ENCODE results near the gene DRICH1.
"Not testable (repeated sequence)": the region's sequence is repeated elsewhere in the genome, so short reads cannot be mapped to it uniquely, and the experiment has no call there.

The DRICH1 gene

GRCh38 chr22:23597576-23598268 lies 34.4 kb downstream of the DRICH1 start:
- not testable (repeated sequence) for DNase-seq

- DNase-seq: not testable (repeated sequence)
These were observed 36.2 kb downstream of the DRICH1 start for GRCh38 chr22:23595904-23596303.

GRCh38 chr22:23591846-23592245 lies 40.3 kb downstream of the DRICH1 start:
- DNase-seq: no peak

DNA sequence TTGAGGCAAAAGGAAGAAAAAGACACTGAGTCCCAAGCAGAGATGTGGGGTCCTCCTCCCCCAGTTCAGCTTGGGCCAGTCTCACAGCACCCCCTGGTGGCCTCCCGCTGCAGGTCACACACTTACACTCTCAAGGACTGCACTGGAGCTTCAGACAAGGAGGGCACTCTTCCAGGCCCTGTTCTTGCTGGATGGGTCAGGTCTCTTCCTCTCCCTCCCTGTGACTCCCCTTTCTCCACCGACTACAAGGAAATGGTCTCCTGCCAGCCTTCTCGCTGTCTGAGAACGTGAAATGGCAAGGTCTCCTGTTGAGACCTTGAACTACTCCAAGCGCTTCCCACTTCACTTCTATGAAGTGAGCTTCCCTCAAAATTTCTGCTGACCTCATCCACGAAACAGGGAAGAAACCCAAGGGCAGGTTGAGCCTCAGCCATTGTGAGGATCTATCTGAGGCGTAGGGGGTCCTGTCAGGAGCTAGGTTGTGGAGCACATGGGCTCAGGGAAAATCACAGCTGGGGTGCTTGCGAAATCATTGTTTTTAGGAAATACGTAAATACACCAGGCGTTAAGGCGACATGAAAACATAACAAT lies 40.8 kb downstream of the DRICH1 start:
- DNase-seq: peak; percentile 28

- DNase-seq: no peak
These were observed 48.3 kb downstream of the DRICH1 start for GRCh38 chr22:23583836-23584235.

DNA sequence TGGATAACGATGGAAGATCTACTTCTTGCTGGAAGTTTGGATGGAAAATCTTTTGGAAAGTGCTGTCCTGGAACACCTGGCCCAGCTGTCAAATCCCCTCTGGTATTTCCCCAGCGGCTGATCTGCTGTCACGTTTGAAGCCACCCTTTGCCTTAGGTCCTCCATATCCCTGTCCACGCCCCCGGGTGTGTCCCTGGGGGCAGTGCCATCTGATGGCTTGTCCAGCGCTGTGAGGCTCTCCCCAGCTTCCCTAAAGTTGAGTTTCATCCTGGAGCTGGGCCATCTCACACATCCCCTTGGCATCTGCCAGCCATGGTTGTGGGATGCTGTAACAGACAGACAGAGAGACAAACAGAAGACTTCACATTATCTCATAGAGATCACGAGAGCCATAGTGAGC lies 49.0 kb downstream of the DRICH1 start:
- DNase-seq: no peak

DNA sequence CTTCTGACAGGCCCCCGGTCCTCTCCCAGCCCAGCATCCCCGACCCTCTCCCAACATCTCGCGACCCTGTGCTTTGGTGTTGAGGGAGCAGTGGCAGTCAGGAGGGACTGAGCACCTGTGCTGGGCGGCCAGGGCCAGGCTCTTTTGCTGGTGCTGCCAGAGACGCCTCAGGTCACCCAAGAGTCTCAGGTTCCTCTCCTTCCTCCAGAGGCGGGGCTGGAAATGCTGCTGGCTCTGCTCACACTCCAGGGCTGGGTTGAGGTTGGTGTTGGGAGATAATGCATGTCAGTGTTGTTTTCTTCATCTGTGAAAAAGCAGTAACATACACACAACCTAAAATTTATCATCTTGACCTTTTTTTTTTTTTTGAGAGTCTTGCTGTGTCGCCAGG lies 50.9 kb downstream of the DRICH1 start:
- DNase-seq: no peak

- no peak for DNase-seq
These were observed 51.4 kb downstream of the DRICH1 start for GRCh38 chr22:23580576-23581259.

DNA sequence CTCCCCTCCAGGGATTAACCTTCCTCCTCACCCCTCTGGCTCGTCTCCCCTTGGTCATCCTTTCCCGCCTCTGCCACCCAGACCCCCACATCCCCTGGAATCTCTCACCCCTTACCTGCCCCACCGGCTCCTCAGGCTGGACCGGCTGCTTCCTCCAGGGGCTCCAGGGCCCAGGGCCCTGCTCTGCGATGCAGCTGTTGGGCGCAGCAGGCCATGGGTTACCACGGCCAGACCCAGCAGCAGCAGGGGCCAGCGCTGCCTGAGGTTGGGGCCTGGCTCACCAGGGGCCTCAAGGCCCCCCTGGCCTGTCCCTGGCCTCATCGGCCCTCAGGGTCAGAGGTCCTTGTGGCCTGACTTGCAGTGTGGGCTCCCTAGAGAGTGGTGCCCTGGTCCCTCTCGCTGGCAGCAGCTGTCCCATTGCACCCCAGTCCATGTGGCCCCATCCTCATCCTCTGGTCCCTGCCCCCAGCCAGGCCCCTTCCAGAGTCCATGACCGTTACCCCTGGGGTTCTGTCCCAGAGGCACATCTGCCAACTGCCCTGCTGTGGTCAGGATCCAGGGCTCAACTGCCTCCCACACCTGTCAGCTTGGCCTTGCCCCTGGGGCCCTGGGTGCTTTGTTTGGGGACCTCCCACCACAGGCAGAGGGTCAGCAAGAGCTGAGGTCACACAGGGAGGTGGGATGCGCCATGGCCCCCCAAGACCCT lies 52.1 kb downstream of the DRICH1 start, which contains the start of gene IGLL1:
TSS of gene IGLL1 (minus strand) at position 421 of the 706 bp plus-strand sequence. CDS start at position 321, 100 bp downstream.
- DNase-seq: no peak

- DNase-seq: no peak
These were observed 52.8 kb downstream of the DRICH1 start for GRCh38 chr22:23579280-23579679.

GRCh38 chr22:23578306-23578705 lies 53.8 kb downstream of the DRICH1 start:
- no peak for DNase-seq

DNA sequence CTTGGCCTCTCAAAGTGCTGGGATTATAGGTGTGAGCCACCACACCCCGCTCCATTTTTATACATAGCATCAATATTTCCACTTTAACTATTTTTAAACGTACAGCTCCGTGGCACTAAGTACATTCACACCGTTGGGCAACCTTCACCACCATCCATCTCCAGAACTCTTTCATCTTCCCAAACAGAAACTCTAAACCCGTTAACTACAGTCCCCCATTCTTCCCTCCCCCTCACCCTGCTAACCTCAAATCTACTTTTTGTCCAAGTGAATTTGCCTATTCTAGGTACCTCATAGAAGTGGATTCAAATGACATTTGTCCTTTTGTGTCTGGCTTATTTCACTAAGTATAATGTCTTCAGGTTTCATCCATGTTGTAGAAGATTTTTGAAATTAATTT lies 55.4 kb downstream of the DRICH1 start:
- no peak for DNase-seq

DNA sequence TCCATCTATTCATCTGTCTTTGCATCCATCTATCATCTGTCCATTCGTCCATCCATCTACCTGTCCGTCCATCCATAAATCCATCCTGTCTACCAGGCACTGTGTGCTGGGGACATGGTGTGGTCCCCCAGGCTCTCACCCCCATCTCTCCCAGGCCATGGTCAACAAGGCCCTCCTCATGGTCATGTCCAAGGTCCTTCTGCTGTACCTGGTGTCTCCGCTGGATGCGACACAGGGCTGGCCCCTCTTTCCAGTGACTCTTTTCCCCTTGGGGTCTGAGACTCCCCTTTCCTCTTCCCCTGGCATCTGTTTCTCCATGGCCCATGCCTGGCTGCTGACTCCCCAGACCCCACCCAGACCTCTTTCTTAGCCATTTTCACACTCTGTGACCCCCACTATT lies 56.5 kb downstream of the DRICH1 start:
- no peak for DNase-seq

GRCh38 chr22:23574877-23575276 lies 57.2 kb downstream of the DRICH1 start:
- no peak for DNase-seq

- DNase-seq: no peak
These were observed 57.7 kb downstream of the DRICH1 start for GRCh38 chr22:23574371-23574811.

DNA sequence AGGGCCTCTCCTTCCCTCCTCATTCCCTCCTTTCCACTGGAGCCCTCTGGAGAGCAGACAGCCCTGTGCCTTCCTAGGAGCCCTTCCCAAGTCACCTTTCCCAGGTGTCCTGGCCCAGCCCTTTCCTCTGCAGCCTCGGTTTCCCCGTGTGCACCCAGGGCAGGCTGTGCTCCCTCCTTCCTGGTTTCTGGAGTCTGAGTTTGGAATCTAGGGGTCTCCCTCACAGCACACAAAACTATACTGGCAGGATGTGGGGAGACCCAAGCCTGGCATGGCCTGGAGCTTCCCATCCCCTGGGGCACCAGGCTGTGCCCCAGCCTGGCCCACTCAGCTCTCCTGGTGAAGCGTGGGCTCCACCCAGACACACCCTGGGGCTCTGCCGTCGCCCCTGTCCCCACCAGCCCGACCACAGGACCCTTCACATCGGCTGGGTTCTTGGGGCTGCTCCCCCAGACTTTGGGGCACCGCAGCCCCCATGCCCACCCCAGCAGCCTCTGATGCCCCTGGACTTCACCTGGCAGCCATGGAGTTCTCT lies 58.4 kb downstream of the DRICH1 start:
- DNase-seq: not testable (repeated sequence)

DNA sequence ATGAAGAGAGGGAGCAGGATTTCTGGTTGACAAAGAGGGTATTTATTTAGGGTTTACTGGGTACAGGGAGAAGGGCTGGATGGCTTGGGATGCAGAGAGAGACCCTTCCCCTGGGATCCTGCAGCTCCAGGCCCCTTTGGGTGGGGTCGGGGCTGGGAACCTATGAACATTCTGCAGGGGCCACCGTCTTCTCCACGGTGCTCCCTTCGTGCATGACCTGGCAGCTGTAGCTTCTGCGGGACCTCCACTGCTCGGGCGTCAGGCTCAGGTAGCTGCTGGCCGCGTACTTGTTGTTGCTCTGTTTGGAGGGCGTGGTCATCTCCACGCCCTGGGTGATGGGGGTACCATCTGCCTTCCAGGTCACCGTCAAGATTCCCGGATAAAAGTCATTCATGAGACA lies 59.0 kb downstream of the DRICH1 start:
- DNase-seq: not testable (repeated sequence)

GRCh38 chr22:23571486-23571885 lies 60.6 kb downstream of the DRICH1 start:
- no peak for DNase-seq

DNA sequence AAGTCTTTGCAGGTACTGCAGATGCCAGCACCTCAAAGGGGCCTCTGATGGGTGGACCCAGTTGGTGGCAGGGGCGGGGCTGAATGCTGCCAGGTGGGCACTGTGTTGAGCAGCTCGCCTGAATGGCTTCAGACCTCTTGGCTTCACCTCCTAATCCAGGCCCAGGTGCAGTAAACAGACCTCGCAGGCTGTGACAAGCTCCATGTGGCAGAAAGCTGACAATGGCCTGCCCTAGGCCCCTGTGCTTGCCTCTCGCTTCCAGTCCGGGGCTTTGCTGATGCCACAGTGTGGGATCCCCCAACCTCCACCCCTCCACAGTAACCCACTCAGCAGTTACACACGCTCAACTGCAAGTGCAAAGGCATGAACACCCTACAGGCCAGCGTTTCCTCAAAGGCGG lies 61.4 kb downstream of the DRICH1 start:
- no peak for DNase-seq

- no peak for DNase-seq
These were observed 62.4 kb downstream of the DRICH1 start for GRCh38 chr22:23569716-23570115.

DNA sequence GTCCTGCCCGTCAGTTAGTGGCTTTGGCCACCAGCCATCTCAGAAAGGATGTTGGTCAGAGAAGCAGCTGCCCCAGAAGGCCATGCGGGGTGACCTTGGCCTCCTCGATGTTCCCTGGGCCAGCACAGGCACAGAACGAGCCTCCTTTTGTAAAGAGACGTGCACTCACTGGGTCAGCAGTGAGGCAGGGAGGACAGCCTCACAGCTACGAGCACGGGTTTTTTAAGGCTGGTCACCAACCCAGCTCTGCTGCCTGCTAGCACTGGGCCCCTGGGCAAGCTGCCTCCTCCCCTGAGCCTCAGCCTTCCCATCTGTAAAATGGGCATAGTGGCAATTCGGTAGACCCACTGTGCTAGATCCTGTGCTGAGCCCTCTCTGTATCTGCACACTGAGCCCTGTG lies 62.8 kb downstream of the DRICH1 start:
- no peak for DNase-seq

- DNase-seq: no peak
These were observed 65.2 kb downstream of the DRICH1 start for GRCh38 chr22:23566705-23567475.

Data from effector CD4-positive, alpha-beta T cell (primary cell).